Caco-2 (cell line): Measurements from ENCODE around the gene MUC5AC. TPM values are rescaled to one million over a fixed set of nuclear protein-coding genes. Genes with fewer than 3 reads are reported as not detected.

Experiments
- BruUV-seq: library from RNA; stranded (reverse); fragments of 400-500 nt; replicated peaks from 2 replicates; lab custom pipeline; 2021; lab: Mats Ljungman, UMichigan
- CTCF ChIA-PET: fragments of 300-600 bp; sonication (Branson Sonifier 250); formaldehyde crosslinking; loops from one replicate; lab custom pipeline; 2022; ENCODE audit warnings: antibody characterized with exemption; lab: Charles Lee
- POLR2A ChIA-PET: fragments of 300-600 bp; sonication (Branson Sonifier 250); formaldehyde crosslinking; loops from one replicate; lab custom pipeline; 2022; ENCODE audit warnings: antibody characterized with exemption; lab: Charles Lee
- DNase-seq, 2 experiments: peaks; one replicate each; pipeline versions ENCODE4 v3.0.0 to v3.0.0-alpha.2; 2020 to 2022
- H3K27me3 ChIP-seq: replicated peaks from 2 replicates; pipeline ENCODE4 v1.6.0; 2011; ENCODE audit warnings: low read length; ENCODE audit not compliant: control insufficient read depth, insufficient read depth
- H3K36me3 ChIP-seq: 2 replicates; pipeline ENCODE4 v1.5.1; 2011; ENCODE audit warnings: low read length; ENCODE audit not compliant: control insufficient read depth, insufficient read depth
- H3K4me1 ChIP-seq: fragments of 250-450 bp; sonication (Bioruptor Pico); 2 replicates; pipeline ENCODE4 v1.5.1; 2020; ENCODE audit warnings: mild to moderate bottlenecking
- H3K4me3 ChIP-seq: 2 replicates; pipeline ENCODE4 v1.5.1; 2011; ENCODE audit warnings: low read depth, mild to moderate bottlenecking, control low read depth, low read length
- H3K9me3 ChIP-seq: fragments of 250-450 bp; sonication (Bioruptor Pico); 2 replicates; pipeline ENCODE4 v1.5.1; 2020; ENCODE audit warnings: mild to moderate bottlenecking, moderate library complexity
- H3K27ac Mint-ChIP-seq: one replicate; pipeline ENCODE4 v1.8.0; 2022; ENCODE audit warnings: mixed read lengths; ENCODE audit not compliant: unreplicated experiment
- H3K27me3 Mint-ChIP-seq: one replicate; pipeline ENCODE4 v1.8.0; 2022; ENCODE audit warnings: mixed read lengths; ENCODE audit not compliant: insufficient read depth, unreplicated experiment
- H3K36me3 Mint-ChIP-seq: one replicate; pipeline ENCODE4 v1.8.0; 2022; ENCODE audit warnings: mild to moderate bottlenecking, mixed read lengths; ENCODE audit not compliant: insufficient read depth, unreplicated experiment
- H3K4me1 Mint-ChIP-seq: one replicate; pipeline ENCODE4 v1.8.0; 2022; ENCODE audit warnings: low read depth, mixed read lengths; ENCODE audit not compliant: unreplicated experiment
- H3K4me3 Mint-ChIP-seq: one replicate; pipeline ENCODE4 v1.8.0; 2022; ENCODE audit warnings: mild to moderate bottlenecking, moderate library complexity, mixed read lengths; ENCODE audit not compliant: unreplicated experiment
- H3K9me3 Mint-ChIP-seq: one replicate; pipeline ENCODE4 v1.8.0; 2022; ENCODE audit warnings: mixed read lengths; ENCODE audit not compliant: unreplicated experiment
- CTCF ChIP-seq, 2 experiments: fragments of 200-600 bp in 1 of 2; IDR thresholded peaks; 1 replicate in 1 of 2; 2 replicates in 1 of 2; pipeline versions ENCODE4 v1.5.1 to v1.8.0; 2011 to 2022; ENCODE audit warnings: antibody characterized with exemption in 1 of 2, control low read depth in 1 of 2, inconsistent platforms in 1 of 2, low read depth in 1 of 2, low read length in 1 of 2, mild to moderate bottlenecking in 1 of 2, moderate library complexity in 1 of 2; ENCODE audit not compliant: insufficient read depth in 1 of 2, severe bottlenecking in 1 of 2, unreplicated experiment in 1 of 2
- intact Hi-C: fragments of 100-400 bp; cut with micrococcal nuclease; formaldehyde crosslinking; loops from one replicate; pipeline ENCODE4 v1.10.0; 2022; ENCODE audit not compliant: unreplicated experiment
- total RNA-seq: library from RNA; stranded (reverse); gene quantifications from 2 replicates; pipeline ENCODE4 v1.2.3, GENCODE V29; 2022

Gene MUC5AC
- total RNA-seq, 1 experiment from 2014 or later, result 0.25 TPM

GRCh38 chr11:1174441-1175370 is 17.0 kb downstream of the MUC5AC start:
- Mint-ChIP-seq H3K9me3 (peaks cover 30% of the 10 kb centered on the region), H3K27me3 (no peaks in the 10 kb centered on the region), H3K36me3 (no peaks in the 10 kb centered on the region), H3K27ac (no peak overlapping the region), H3K4me1 (no peaks in the 10 kb centered on the region), H3K4me3 (no peak overlapping the region)
- no peak overlapping the region for H3K4me3 ChIP-seq
- H3K4me1 ChIP-seq, result no peaks in the 10 kb centered on the region
- no peaks in the 10 kb centered on the region for H3K9me3 ChIP-seq
- no peaks in the 10 kb centered on the region for H3K36me3 ChIP-seq
- no peaks in the 10 kb centered on the region for H3K27me3 ChIP-seq
- intact Hi-C loops, result no loop called here
- BruUV-seq, result no TSS peak
- CTCF ChIA-PET, result no interaction called here
- no peak for TF ChIP-seq CTCF (IDR thresholded peaks at IDR 0.05; ENCODE audit: insufficient read depth in 1 of 2, low read depth in 1 of 2, low read length in 1 of 2, severe bottlenecking in 1 of 2, unreplicated experiment in 1 of 2)
- POLR2A ChIA-PET, result no interaction called here
- no peak for DNase-seq

GRCh38 chr11:1175461-1176223 is 17.9 kb downstream of the MUC5AC start:
- Mint-ChIP-seq H3K27me3 (no peaks in the 10 kb centered on the region), H3K9me3 (peaks cover 28% of the 10 kb centered on the region), H3K27ac (no peak overlapping the region), H3K36me3 (no peaks in the 10 kb centered on the region), H3K4me1 (no peaks in the 10 kb centered on the region), H3K4me3 (no peak overlapping the region)
- Histone ChIP-seq H3K36me3 (no peaks in the 10 kb centered on the region), H3K4me1 (no peaks in the 10 kb centered on the region), H3K4me3 (no peak overlapping the region), H3K27me3 (no peaks in the 10 kb centered on the region), H3K9me3 (no peaks in the 10 kb centered on the region)
- BruUV-seq, result no TSS peak
- POLR2A ChIA-PET, result no interaction called here
- CTCF ChIA-PET, result no interaction called here
- no peak for DNase-seq
- TF ChIP-seq CTCF (IDR thresholded peaks at IDR 0.05; ENCODE audit: insufficient read depth in 1 of 2, low read depth in 1 of 2, low read length in 1 of 2, severe bottlenecking in 1 of 2, unreplicated experiment in 1 of 2), result no peak
- intact Hi-C loops, result no loop called here

- Histone ChIP-seq H3K4me1 (no peaks in the 10 kb centered on the region), H3K27me3 (no peaks in the 10 kb centered on the region), H3K36me3 (no peaks in the 10 kb centered on the region), H3K9me3 (no peaks in the 10 kb centered on the region), H3K4me3 (no peak overlapping the region)
- DNase-seq, result no peak
- Mint-ChIP-seq H3K4me3 (no peak overlapping the region), H3K9me3 (peaks cover 20% of the 10 kb centered on the region), H3K4me1 (no peaks in the 10 kb centered on the region), H3K36me3 (no peaks in the 10 kb centered on the region), H3K27ac (no peak overlapping the region), H3K27me3 (no peaks in the 10 kb centered on the region)
- ChIA-PET CTCF (no interaction called here), POLR2A (no interaction called here)
- no TSS peak for BruUV-seq
- intact Hi-C loops, result no loop called here
- TF ChIP-seq CTCF (IDR thresholded peaks at IDR 0.05; ENCODE audit: insufficient read depth in 1 of 2, low read depth in 1 of 2, low read length in 1 of 2, severe bottlenecking in 1 of 2, unreplicated experiment in 1 of 2), result no peak
Observed at GRCh38 chr11:1176224-1177019, 18.7 kb downstream of the MUC5AC start.
